Skeletal muscle tissue (tissue), 4 donors: ENCODE measurements around the gene SLC6A20. TPM values are rescaled to one million over a fixed set of nuclear protein-coding genes. Genes with fewer than 3 reads are reported as not detected.
"Not testable (repeated sequence)": the region's sequence is repeated elsewhere in the genome, so short reads cannot be mapped to it uniquely, and the experiment has no call there.

Source experiments
- H3K27ac ChIP-seq: one replicate; pipeline ENCODE4 v1.7.0; 2013; ENCODE audit warnings: mild to moderate bottlenecking, low read depth, low read length, inconsistent platforms
- H3K27me3 ChIP-seq, 3 donors: one replicate each; pipeline ENCODE4 v1.7.0; 2013; ENCODE audit warnings: low read length in 3 of 3; ENCODE audit not compliant: control insufficient read depth in 3 of 3, insufficient read depth in 3 of 3
- H3K36me3 ChIP-seq, 3 donors: one replicate each; pipeline ENCODE4 v1.7.0; 2013; ENCODE audit warnings: low read length in 3 of 3; ENCODE audit not compliant: control insufficient read depth in 3 of 3, insufficient read depth in 3 of 3
- H3K4me1 ChIP-seq, 3 donors: one replicate each; pipeline ENCODE4 v1.7.0; 2013; ENCODE audit warnings: low read length in 3 of 3, mild to moderate bottlenecking in 3 of 3; ENCODE audit not compliant: control insufficient read depth in 3 of 3, insufficient read depth in 3 of 3
- H3K4me3 ChIP-seq, 3 donors: one replicate each; pipeline ENCODE4 v1.7.0; 2013; ENCODE audit warnings: low read length in 3 of 3
- H3K9ac ChIP-seq, 3 donors: one replicate each; pipeline ENCODE4 v1.7.0; 2013; ENCODE audit warnings: low read length in 3 of 3, mild to moderate bottlenecking in 3 of 3, moderate library complexity in 2 of 3, low read depth in 1 of 3
- H3K9me3 ChIP-seq, 3 donors: one replicate each; pipeline ENCODE4 v1.7.0; 2013; ENCODE audit warnings: low read length in 3 of 3; ENCODE audit not compliant: control insufficient read depth in 3 of 3
- total RNA-seq: library from RNA; depleted of rRNA; stranded (reverse); fragments of >200 nt; gene quantifications from one replicate; pipeline ENCODE4 v1.2.3, GENCODE V29; 2014
- donor health status: Osteomylitis.

The SLC6A20 gene
- total RNA-seq, 1 donor from 2014 or later = under 0.01 TPM

DNA sequence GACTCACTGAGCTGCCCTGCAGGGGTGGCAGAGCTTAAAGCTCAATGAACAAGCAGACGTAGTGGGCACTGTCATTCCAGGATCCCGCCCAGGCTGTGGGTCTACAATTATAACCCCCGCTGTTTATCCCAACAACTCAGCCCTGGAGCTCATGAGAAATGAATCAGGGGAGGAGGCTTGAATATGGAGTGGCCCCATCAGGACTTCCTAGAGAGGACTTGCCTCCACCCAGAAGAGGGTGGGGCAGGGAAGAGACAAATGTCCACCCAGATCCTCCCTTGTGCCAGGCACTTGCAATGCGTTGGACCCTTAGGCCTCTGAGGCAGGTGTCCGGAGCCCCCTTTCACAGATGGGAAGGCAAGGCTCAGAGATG, 33.0 kb downstream of the SLC6A20 start:
- Histone ChIP-seq H3K4me3 (no peak overlapping the region), H3K4me1 (peaks cover 0 to 3% (median 0%) of the 10 kb centered on the region in 3 donors), H3K9ac (no peak overlapping the region), H3K36me3 (no peaks in the 10 kb centered on the region), H3K27me3 (peaks cover 0 to 4% (median 0%) of the 10 kb centered on the region in 3 donors), H3K27ac (no peak overlapping the region), H3K9me3 (no peaks in the 10 kb centered on the region)

DNA sequence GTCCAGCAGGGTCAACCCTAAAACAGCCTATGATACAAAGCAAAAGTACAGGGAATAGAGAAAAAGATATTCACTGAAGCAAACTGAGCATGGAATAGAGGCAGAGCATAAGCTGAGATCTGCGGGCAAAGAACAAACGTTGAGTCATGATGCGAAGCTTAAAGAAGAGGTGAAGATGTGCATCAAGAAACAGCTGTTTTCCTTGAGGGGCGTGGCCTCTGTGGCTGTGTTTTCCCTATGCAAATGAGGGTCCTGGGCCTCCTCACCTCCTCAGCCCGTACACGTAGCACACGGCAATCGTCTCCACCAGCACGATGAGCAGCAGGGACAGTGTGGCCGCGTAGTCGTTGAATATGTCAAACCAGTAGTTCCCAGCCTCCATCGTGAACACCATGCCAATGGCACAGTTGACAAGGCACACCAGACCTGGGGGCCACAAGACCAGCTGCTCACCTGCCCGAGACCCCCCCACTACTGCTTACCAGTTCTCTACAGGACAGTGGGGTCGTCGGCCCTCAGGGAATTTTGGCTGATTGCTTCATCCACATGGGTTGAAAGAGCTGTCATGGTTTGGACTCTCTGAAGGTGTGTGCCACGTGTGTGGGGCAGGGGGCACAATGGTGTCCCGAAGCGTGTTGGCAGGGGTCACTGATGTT, 33.6 kb downstream of the SLC6A20 start:
- Histone ChIP-seq H3K27ac (no peak overlapping the region), H3K9ac (no peak overlapping the region), H3K36me3 (no peaks in the 10 kb centered on the region), H3K27me3 (peaks cover 0 to 4% (median 0%) of the 10 kb centered on the region in 3 donors), H3K4me1 (peaks cover 0 to 3% (median 0%) of the 10 kb centered on the region in 3 donors), H3K9me3 (no peaks in the 10 kb centered on the region), H3K4me3 (no peak overlapping the region)

DNA sequence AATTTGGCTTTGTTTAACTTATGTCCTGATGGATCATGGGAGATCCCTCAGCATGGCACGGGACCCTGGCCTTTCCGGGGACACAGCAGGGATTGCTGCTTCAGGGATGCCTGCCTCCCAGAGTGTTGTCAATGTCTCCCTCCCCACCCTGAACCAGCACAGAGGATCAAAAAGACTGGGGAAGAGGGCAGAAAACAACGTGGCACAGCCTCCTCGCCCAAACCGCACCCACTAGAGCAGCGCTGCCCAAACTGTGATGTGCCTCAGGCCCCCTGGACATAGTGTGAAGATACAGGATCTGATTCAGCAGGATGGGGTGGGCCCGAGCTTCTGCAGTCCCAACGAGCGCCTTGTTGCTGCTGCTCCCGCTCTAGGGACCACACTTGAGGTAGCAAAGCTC, 34.5 kb downstream of the SLC6A20 start:
- no peaks in the 10 kb centered on the region for H3K36me3 ChIP-seq
- H3K9me3 ChIP-seq = no peaks in the 10 kb centered on the region
- no peak overlapping the region for H3K27ac ChIP-seq
- H3K27me3 ChIP-seq = peaks cover 0 to 4% (median 0%) of the 10 kb centered on the region in 3 donors
- no peak overlapping the region for H3K9ac ChIP-seq
- peaks cover 0 to 3% (median 0%) of the 10 kb centered on the region in 3 donors for H3K4me1 ChIP-seq
- no peak overlapping the region for H3K4me3 ChIP-seq

DNA sequence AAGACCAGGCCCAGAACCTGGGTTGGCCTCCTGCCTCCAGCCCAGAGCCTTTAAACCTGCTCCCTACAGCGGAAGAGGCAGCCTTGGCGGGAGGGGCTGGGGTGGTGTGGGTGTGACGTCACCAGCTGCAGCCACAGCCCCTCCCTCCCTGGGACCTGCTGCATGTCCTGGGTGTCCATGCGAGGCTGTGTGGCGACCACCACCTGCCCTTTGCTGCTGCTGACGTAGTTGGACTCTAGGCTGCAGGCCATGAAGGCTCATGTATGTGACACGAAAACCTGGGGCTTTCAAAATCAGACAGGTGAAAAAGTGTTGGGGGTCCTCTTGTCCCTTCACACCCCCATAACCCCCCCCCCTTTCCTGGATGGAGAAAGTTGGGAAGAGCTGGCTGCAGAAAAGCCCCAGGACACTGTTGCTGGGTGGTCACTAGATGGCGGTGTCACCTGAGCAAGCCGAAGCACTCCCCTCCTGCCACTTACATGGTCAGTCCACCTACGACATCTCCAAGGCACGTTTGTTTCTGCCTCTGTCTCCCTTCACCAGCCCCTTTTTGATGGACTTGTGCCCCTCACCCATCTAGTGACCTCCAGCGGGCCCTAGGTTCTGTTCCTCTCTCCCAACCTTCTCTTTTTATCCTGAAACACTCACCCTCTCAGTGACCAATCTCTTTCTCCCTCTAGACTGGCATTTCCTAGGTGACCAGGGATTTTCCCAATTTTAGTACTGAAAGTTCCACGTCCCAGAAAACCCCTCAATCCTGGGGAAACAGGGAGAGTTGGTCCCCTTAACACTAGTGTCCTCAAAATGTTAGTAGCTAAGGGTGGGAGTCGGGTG, 35.2 kb downstream of the SLC6A20 start:
- Histone ChIP-seq H3K4me1 (peaks cover 0 to 3% (median 0%) of the 10 kb centered on the region in 3 donors), H3K27ac (no peak overlapping the region), H3K9ac (no peak overlapping the region), H3K27me3 (peaks cover 0 to 4% (median 0%) of the 10 kb centered on the region in 3 donors), H3K9me3 (no peaks in the 10 kb centered on the region), H3K36me3 (no peaks in the 10 kb centered on the region), H3K4me3 (no peak overlapping the region)

DNA sequence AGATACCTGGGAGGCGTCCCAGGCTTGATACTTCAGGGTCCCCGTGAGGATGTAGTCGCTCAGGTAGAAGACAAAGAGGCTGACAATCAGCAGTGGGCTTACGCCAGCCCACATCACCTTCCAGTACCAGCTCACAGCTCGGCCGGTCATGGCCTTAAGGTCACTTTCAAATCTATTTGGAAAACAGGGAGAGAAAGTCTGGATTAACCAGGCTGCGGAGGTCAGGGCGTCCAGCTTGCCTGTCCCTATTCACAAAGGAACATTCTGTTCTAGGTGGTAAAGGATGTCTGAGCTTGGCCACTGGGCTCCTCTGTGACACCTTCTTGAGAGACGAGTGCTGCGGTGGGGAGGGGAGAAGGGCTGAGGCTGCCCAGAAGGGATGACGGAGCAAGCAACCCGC, 36.5 kb downstream of the SLC6A20 start:
- no peak overlapping the region for H3K4me3 ChIP-seq

DNA sequence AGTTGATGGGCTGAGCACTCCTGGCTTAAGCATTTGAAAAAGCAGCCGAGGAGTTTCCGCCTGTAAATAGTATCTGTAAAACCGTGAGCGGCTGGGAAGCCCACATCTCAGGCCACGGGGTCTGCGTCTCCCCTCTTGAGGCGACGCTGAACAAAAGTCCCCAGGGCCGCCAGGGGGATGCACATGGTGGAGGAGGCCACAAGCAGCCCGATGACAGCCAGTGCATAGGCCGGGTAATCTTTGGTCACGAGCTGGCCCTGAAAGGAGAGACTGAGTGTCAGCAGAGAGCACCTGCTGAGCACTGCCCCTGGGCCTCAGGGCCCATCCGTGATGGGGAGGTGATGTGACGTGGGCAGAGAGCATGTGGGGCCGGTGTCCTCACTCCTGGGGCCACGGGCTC, 37.5 kb downstream of the SLC6A20 start:
- H3K9ac ChIP-seq = no peak overlapping the region
- no peak overlapping the region for H3K27ac ChIP-seq
- H3K4me3 ChIP-seq = no peak overlapping the region
- H3K9me3 ChIP-seq = no peaks in the 10 kb centered on the region
- no peaks in the 10 kb centered on the region for H3K36me3 ChIP-seq
- H3K27me3 ChIP-seq = peaks cover 0 to 4% (median 0%) of the 10 kb centered on the region in 3 donors
- H3K4me1 ChIP-seq = peaks cover 0 to 3% (median 0%) of the 10 kb centered on the region in 3 donors

More for the DNA sequence above, 36.5 kb downstream of the SLC6A20 start:
- H3K27ac ChIP-seq = no peak overlapping the region
- no peak overlapping the region for H3K9ac ChIP-seq
- H3K4me1 ChIP-seq = peaks cover 0 to 3% (median 0%) of the 10 kb centered on the region in 3 donors
- peaks cover 0 to 4% (median 0%) of the 10 kb centered on the region in 3 donors for H3K27me3 ChIP-seq
- H3K9me3 ChIP-seq = no peaks in the 10 kb centered on the region
- H3K36me3 ChIP-seq = no peaks in the 10 kb centered on the region

DNA sequence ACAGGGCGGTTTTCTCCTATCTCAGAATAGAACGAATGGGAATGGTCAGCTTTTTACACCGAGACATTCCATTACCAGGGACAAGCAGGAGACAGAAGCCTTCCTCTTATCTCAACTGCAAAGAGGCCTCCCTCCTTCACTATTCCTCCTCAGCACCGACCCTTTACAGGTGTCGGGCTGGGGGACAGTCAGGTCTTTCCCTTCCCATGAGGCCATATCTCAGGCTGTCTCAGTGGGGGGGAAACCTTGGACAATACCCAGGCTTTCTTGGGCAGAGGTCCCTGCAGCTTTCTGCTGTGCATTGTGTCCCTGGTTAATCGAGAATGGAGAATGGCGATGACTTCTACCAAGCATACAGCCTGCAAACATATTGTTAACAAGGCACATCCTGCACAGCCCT, 39.2 kb downstream of the SLC6A20 start:
- H3K36me3 ChIP-seq, H3K27ac ChIP-seq, H3K9ac ChIP-seq, H3K4me1 ChIP-seq, H3K9me3 ChIP-seq, H3K27me3 ChIP-seq, H3K4me3 ChIP-seq: not testable (repeated sequence)

DNA sequence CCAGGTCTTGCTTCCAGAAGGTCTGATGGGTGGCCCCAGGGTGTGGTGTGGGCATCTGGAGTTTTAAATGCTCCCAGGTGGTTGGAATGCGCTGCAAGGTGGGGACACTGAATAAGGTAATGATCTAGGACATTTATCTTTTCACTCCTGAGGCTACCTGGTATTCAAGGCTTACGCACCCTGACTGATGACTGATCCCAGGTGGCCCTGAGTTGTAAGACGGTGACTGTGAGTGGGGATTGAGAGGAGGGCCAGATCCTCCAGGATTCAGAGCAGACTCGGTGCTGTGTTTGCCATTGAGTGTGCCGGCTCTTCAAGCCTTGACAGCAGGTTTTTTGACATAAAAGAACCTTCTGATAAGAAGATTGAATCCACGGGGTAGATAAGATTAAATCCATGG, 40.3 kb downstream of the SLC6A20 start:
- Histone ChIP-seq H3K4me1 (no peaks in the 10 kb centered on the region), H3K36me3 (no peaks in the 10 kb centered on the region), H3K27me3 (no peaks in the 10 kb centered on the region), H3K9me3 (no peaks in the 10 kb centered on the region), H3K4me3 (no peak overlapping the region), H3K27ac (no peak overlapping the region), H3K9ac (no peak overlapping the region)

DNA sequence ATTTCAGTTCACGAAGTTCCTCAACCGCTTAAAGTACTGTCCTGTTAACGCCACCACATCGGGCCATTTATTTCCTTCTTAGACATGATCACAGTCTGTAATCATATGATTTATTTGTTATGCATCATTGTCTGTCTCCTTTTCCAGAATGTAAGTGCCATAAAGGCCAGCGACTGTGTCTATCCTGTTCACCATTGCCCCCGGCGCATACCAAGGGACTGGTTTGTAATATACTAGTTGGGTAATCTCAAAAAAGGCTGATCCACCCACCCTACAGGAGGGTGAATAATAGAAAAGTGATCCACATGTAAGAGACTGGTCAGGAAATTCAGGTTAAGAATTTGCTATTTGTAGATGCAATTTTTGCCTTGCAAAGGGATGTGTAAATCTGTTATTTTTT, 41.9 kb downstream of the SLC6A20 start:
- Histone ChIP-seq H3K36me3 (no peaks in the 10 kb centered on the region), H3K9ac (no peak overlapping the region), H3K4me1 (no peaks in the 10 kb centered on the region), H3K27me3 (no peaks in the 10 kb centered on the region), H3K27ac (no peak overlapping the region), H3K4me3 (no peak overlapping the region), H3K9me3 (no peaks in the 10 kb centered on the region)

DNA sequence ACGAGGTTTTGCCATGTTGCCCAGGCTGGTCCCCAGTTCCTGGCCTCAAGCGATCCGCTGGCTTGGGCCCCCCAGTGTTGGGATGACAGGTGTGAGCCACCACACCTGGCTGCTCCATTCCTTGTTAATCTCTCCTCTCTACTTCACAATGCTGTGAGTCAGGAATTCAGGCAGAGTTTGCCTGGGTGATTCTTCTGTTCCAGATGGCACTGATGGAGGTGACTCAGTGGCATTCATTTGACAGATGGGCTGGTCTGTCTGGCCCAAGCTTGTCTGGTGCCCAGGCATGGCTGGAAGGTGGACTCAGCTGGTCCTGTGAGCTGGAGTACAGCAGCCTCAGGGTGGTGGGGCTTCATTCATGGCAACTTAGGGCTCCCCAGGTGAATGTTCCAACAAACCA, 43.2 kb downstream of the SLC6A20 start:
- Histone ChIP-seq H3K36me3 (peaks cover 0 to under 1% (median 0%) of the 10 kb centered on the region in 3 donors), H3K9ac (no peak overlapping the region), H3K4me1 (peaks cover 2 to 3% (median 3%) of the 10 kb centered on the region in 3 donors), H3K27me3 (no peaks in the 10 kb centered on the region), H3K9me3 (no peaks in the 10 kb centered on the region), H3K4me3 (no peak overlapping the region), H3K27ac (no peak overlapping the region)
